IMR-90 (cell line): ENCODE data around the gene FAM209A. TPM values are rescaled to one million over a fixed set of nuclear protein-coding genes. Genes with fewer than 3 reads are reported as not detected.

Source experiments
- ATAC-seq: fragments of 200-7000 bp; cut with Tn5 transposase; 2 replicates; pipeline ENCODE4 v1.9.1; 2020; ENCODE audit warnings: low read depth, mild to moderate bottlenecking, moderate library complexity
- BruUV-seq: library from RNA; stranded (reverse); fragments of 400-500 nt; replicated peaks from 2 replicates; lab custom pipeline; 2021; lab: Mats Ljungman, UMichigan
- CTCF ChIA-PET: fragments of 300-600 bp; formaldehyde crosslinking; extraction: SDS; loops from one replicate; lab custom pipeline; 2021; ENCODE audit warnings: antibody characterized with exemption; lab: Yijun Ruan, JAX
- POLR2A ChIA-PET: fragments of 300-600 bp; sonication (Branson Sonifier 250); formaldehyde crosslinking; loops from one replicate; lab custom pipeline; 2022; ENCODE audit warnings: antibody characterized with exemption; ENCODE audit not compliant: unreplicated experiment; lab: Charles Lee
- DNase-seq: peaks from one replicate; pipeline ENCODE4 v3.0.0; 2013
- H2AFZ ChIP-seq: replicated peaks from 2 replicates; pipeline ENCODE3; 2013; ENCODE audit warnings: low read length, mild to moderate bottlenecking; ENCODE audit not compliant: poor library complexity
- H2AK5ac ChIP-seq: 2 replicates; pipeline ENCODE4 v1.6.1; 2013; ENCODE audit warnings: low read depth, low read length, inconsistent platforms
- H2AK9ac ChIP-seq: replicated peaks from 2 replicates; pipeline ENCODE3; 2013; ENCODE audit warnings: mild to moderate bottlenecking, low read depth, low read length, moderate library complexity; ENCODE audit not compliant: poor library complexity
- H2BK120ac ChIP-seq: 2 replicates; pipeline ENCODE4 v1.6.1; 2013; ENCODE audit warnings: low read depth, low read length, inconsistent platforms
- H2BK15ac ChIP-seq: 3 replicates; pipeline ENCODE4 v1.6.1; 2013; ENCODE audit warnings: low read depth, low read length, inconsistent platforms
- H2BK20ac ChIP-seq: 2 replicates; pipeline ENCODE4 v1.6.1; 2013; ENCODE audit warnings: low read depth, mild to moderate bottlenecking, inconsistent platforms, low read length, moderate library complexity
- H2BK5ac ChIP-seq: 2 replicates; pipeline ENCODE4 v1.6.1; 2013; ENCODE audit warnings: mild to moderate bottlenecking, low read depth, low read length, inconsistent platforms; ENCODE audit not compliant: poor library complexity, severe bottlenecking
- H3K14ac ChIP-seq: replicated peaks from 2 replicates; pipeline ENCODE4 v1.6.1; 2013; ENCODE audit warnings: low read depth, low read length, inconsistent platforms
- H3K18ac ChIP-seq: 2 replicates; pipeline ENCODE4 v1.6.1; 2013; ENCODE audit warnings: low read depth, low read length, control low read depth
- H3K23ac ChIP-seq: 2 replicates; pipeline ENCODE4 v1.6.1; 2013; ENCODE audit warnings: low read depth, low read length, inconsistent platforms
- H3K27ac ChIP-seq: 2 replicates; pipeline ENCODE4 v1.5.1; 2013; ENCODE audit warnings: mild to moderate bottlenecking, control low read depth, low read length; ENCODE audit not compliant: insufficient read depth
- H3K27me3 ChIP-seq: 2 replicates; pipeline ENCODE4 v1.6.1; 2013; ENCODE audit warnings: low read length; ENCODE audit not compliant: control insufficient read depth, insufficient read depth
- H3K36me3 ChIP-seq: 2 replicates; pipeline ENCODE4 v1.6.1; 2013; ENCODE audit warnings: low read length, mixed read lengths; ENCODE audit not compliant: control insufficient read depth, insufficient read depth
- H3K4ac ChIP-seq: 2 replicates; pipeline ENCODE4 v1.6.1; 2013; ENCODE audit warnings: low read depth, low read length, inconsistent platforms
- H3K4me1 ChIP-seq: 2 replicates; pipeline ENCODE4 v1.6.1; 2013; ENCODE audit warnings: low read length, mixed read lengths; ENCODE audit not compliant: control insufficient read depth, insufficient read depth
- H3K4me2 ChIP-seq: 2 replicates; pipeline ENCODE4 v1.6.1; 2013; ENCODE audit warnings: low read depth, mild to moderate bottlenecking, control low read depth, low read length, moderate library complexity
- H3K4me3 ChIP-seq: 2 replicates; pipeline ENCODE4 v1.5.1; 2013; ENCODE audit warnings: low read depth, mild to moderate bottlenecking, control low read depth, low read length, moderate library complexity; ENCODE audit not compliant: insufficient read depth
- H3K56ac ChIP-seq: 2 replicates; pipeline ENCODE4 v1.6.1; 2013; ENCODE audit warnings: low read length, inconsistent platforms; ENCODE audit not compliant: insufficient read depth; ENCODE audit errors: extremely low read depth
- H3K79me1 ChIP-seq, 2 experiments: 2 replicates each; pipeline ENCODE4 v1.6.1; 2013; ENCODE audit warnings: low read length in 2 of 2, inconsistent platforms in 1 of 2, low read depth in 1 of 2
- H3K9ac ChIP-seq: 2 replicates; pipeline ENCODE4 v1.6.1; 2013; ENCODE audit warnings: low read depth, low read length, control low read depth
- H3K9me1 ChIP-seq: 2 replicates; pipeline ENCODE4 v1.6.1; 2013; ENCODE audit warnings: low read length, inconsistent platforms; ENCODE audit not compliant: insufficient read depth
- H3K9me3 ChIP-seq: 2 replicates; pipeline ENCODE4 v1.6.1; 2013; ENCODE audit warnings: low read length; ENCODE audit not compliant: control insufficient read depth, insufficient read depth
- H4K20me1 ChIP-seq: 2 replicates; pipeline ENCODE4 v1.6.1; 2013; ENCODE audit warnings: low read length, inconsistent platforms; ENCODE audit not compliant: insufficient read depth
- H4K5ac ChIP-seq: 2 replicates; pipeline ENCODE4 v1.6.1; 2013; ENCODE audit warnings: mild to moderate bottlenecking, low read depth, low read length, control low read depth
- H4K8ac ChIP-seq, 2 experiments: 2 replicates each; pipeline ENCODE4 v1.6.1; 2013; ENCODE audit warnings: low read depth in 2 of 2, low read length in 2 of 2, control low read depth in 1 of 2, inconsistent platforms in 1 of 2
- H4K91ac ChIP-seq: 2 replicates; pipeline ENCODE4 v1.6.1; 2013; ENCODE audit warnings: low read depth, low read length, inconsistent platforms; ENCODE audit not compliant: insufficient read depth
- BHLHE40 ChIP-seq: fragments of 150-350 bp; IDR thresholded peaks from 2 replicates; pipeline ENCODE4 v1.6.1; 2016; ENCODE audit warnings: mild to moderate bottlenecking, low read depth, low read length
- CEBPB ChIP-seq: IDR thresholded peaks from 2 replicates; pipeline ENCODE4 v1.6.1; 2012; ENCODE audit warnings: low read depth, low read length, improper control_type of control experiment
- MAZ ChIP-seq: IDR thresholded peaks from 2 replicates; pipeline ENCODE4 v1.6.1; 2012; ENCODE audit warnings: low read depth, mild to moderate bottlenecking, low read length, improper control_type of control experiment, moderate library complexity, borderline replicate concordance
- RFX5 ChIP-seq: IDR thresholded peaks from 2 replicates; pipeline ENCODE4 v1.8.0; 2012; ENCODE audit warnings: low read depth, mild to moderate bottlenecking, low read length, moderate library complexity
- WGBS, 2 experiments: methylation state at CpG; one replicate each; pipeline versions ENCODE4 v1.1.5 to v1.1.7; 2013; ENCODE audit warnings: missing lambda C conversion rate in 2 of 2; ENCODE audit not compliant: insufficient read length in 1 of 2; ENCODE audit errors: extremely low coverage in 2 of 2; 5-methylcytosine and 5-hydroxymethylcytosine counted together
- dilution Hi-C: fragments of 300-500 bp; cut with HindIII; formaldehyde crosslinking; loops from one replicate; pipeline ENCODE4 v1.14.3; 2018; ENCODE audit warnings: low sequenced_read_pairs; ENCODE audit not compliant: unreplicated experiment
- in situ Hi-C: fragments of 300-500 bp; cut with MboI; formaldehyde crosslinking; loops from 3 replicates; pipeline ENCODE4 v1.14.3; 2019; ENCODE audit warnings: low sequenced_read_pairs, inconsistent platforms, mixed read lengths
- intact Hi-C: fragments of 100-400 bp; cut with micrococcal nuclease; formaldehyde crosslinking; loops from 2 replicates; pipeline ENCODE4 v1.10.0; 2022
- polyA plus RNA-seq, 3 experiments: library from polyadenylated mRNA; depleted of rRNA; stranded (reverse); fragments of >200 nt; gene quantifications; 2 replicates each; pipeline ENCODE4 v1.2.3, GENCODE V29; 2012; ENCODE audit warnings: low replicate concordance in 1 of 3
- total RNA-seq: library from RNA; depleted of rRNA; stranded (reverse); fragments of >200 nt; gene quantifications from 2 replicates; pipeline ENCODE4 v1.2.3, GENCODE V29; 2012
- TF ChIP-seq, protein P1 (sequence below): fragments of 150-350 bp; IDR thresholded peaks from 2 replicates; pipeline ENCODE4 v1.6.1; 2017; ENCODE audit warnings: mild to moderate bottlenecking, antibody characterized with exemption, low read length, low read depth
- TF ChIP-seq, protein P2 (sequence below): fragments of 150-350 bp; IDR thresholded peaks from 2 replicates; pipeline ENCODE4 v1.6.1; 2016; ENCODE audit warnings: low read depth, mild to moderate bottlenecking, low read length, moderate library complexity, borderline replicate concordance

The FAM209A gene
- total and polyA plus RNA-seq, 2 of the 4 experiments (the other 2 are of a cell fraction) = 0.18 to 0.22 TPM

DNA sequence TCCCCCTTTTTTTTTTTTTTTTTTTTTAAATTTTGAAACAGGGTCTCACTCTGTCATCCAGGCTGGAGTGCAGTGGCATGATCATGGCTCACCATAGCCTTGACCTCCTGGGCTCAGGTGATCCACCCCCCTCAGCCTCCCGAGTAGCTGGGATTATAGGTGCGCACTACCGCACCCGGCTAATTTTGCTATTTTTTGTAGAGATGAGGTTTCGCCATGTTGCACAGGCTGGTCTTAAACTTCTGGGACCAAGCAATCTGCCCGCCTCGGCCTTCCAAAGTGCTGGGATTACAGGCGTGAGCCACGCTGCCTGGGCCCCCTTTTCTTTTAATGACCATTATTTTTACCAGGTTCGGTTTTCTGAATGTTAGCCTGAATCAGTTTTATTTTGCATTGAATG, 5.0 kb upstream of the FAM209A start:
- no TSS peak for BruUV-seq
- DNase-seq = no peak
- H2BK20ac ChIP-seq = no peak overlapping the region

More for the DNA sequence above, 5.0 kb upstream of the FAM209A start:
- ATAC-seq = no peak
- TF ChIP-seq, protein P1, sequence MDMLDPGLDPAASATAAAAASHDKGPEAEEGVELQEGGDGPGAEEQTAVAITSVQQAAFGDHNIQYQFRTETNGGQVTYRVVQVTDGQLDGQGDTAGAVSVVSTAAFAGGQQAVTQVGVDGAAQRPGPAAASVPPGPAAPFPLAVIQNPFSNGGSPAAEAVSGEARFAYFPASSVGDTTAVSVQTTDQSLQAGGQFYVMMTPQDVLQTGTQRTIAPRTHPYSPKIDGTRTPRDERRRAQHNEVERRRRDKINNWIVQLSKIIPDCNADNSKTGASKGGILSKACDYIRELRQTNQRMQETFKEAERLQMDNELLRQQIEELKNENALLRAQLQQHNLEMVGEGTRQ = no peak
- TF ChIP-seq MAZ (no peak), CEBPB (no peak), RFX5 (no peak), BHLHE40 (no peak)
- TF ChIP-seq, protein P2, sequence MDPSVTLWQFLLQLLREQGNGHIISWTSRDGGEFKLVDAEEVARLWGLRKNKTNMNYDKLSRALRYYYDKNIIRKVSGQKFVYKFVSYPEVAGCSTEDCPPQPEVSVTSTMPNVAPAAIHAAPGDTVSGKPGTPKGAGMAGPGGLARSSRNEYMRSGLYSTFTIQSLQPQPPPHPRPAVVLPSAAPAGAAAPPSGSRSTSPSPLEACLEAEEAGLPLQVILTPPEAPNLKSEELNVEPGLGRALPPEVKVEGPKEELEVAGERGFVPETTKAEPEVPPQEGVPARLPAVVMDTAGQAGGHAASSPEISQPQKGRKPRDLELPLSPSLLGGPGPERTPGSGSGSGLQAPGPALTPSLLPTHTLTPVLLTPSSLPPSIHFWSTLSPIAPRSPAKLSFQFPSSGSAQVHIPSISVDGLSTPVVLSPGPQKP = no peak
- Histone ChIP-seq H3K23ac (no peak overlapping the region), H3K79me1 (no peaks in the 10 kb centered on the region), H2BK5ac (no peak overlapping the region), H3K9me1 (no peaks in the 10 kb centered on the region), H3K4me2 (no peak overlapping the region), H2BK120ac (no peak overlapping the region), H2BK15ac (no peak overlapping the region), H3K4me1 (0 out of 2 replicates have a peak, but pooled peaks cover 2% of the 10 kb centered on the region), H3K18ac (no peak overlapping the region), H4K20me1 (peaks cover 4% of the 10 kb centered on the region; the same call in 1 of the 2 replicates), H3K27me3 (no peaks in the 10 kb centered on the region), H3K4me3 (no peak overlapping the region), H3K9me3 (peaks cover 11% of the 10 kb centered on the region), H4K8ac (no peak overlapping the region), H4K5ac (no peak overlapping the region), H2AK5ac (no peak overlapping the region), H3K36me3 (peaks cover 38% of the 10 kb centered on the region), H2AFZ (no peak overlapping the region), H3K14ac (no peak overlapping the region), H3K4ac (no peak overlapping the region), H3K27ac (no peak overlapping the region), H2AK9ac (no peak overlapping the region), H3K9ac (no peak overlapping the region), H3K56ac (no peak overlapping the region), H4K91ac (no peak overlapping the region)
- intact Hi-C loops (no loop called here), dilution Hi-C loops (no loop called here), in situ Hi-C loops (no loop called here)
- POLR2A ChIA-PET = no interaction called here
- CTCF ChIA-PET = interaction anchor here (1.0 kb wide), 1 partner anchor 31 kb away, joined by 4 read pairs; no protein-coding TSS in a partner anchor
- no CpG with 5 or more reads among the region's 10 CpGs for WGBS, 2 experiments
